ENCODE measurements around the gene MLPH.
"Not testable (repeated sequence)": the region's sequence is repeated elsewhere in the genome, so short reads cannot be mapped to it uniquely, and the experiment has no call there.

Gene MLPH

DNA sequence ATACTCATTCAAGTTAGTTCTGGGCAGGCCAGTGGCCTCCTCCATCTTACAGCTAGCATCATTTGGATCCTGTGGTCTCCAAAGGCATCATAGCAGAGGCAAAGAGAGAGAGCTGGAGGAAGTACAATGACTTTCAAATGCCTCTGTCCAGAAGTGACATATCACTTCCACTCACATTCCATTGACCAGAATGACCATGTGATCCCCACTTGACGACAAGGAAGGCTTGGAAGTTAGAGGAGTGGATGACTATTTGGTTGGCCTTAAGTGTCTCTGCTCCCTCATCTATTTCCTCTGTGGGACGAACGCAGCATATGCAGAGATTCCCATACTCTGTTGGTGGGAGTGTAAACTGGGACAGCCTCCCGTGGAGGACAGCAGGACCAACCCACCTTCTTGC lies 27.8 kb upstream of the MLPH start:
- DNase-seq: no peak

DNA sequence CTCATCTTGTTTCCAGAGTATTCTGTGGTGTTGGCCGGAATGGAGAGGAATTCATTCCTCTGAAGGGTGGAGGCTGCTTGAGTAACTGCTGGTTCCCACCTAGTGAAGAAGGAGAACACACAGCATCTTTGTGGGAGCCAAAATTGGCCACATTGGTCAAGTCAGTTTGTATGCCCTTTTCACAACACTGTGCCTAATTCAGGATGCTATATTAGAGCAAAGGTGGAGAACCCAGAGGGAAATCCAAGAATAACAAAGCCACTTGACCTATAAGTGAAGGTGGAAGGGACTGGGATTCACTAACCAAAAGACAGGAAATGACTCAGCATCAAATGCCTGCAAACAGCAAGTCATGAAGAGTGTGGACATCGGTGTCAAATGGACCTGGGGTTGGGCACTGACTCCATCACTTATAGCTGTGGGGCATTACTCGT lies 27.3 kb upstream of the MLPH start:
- DNase-seq: no peak

DNA sequence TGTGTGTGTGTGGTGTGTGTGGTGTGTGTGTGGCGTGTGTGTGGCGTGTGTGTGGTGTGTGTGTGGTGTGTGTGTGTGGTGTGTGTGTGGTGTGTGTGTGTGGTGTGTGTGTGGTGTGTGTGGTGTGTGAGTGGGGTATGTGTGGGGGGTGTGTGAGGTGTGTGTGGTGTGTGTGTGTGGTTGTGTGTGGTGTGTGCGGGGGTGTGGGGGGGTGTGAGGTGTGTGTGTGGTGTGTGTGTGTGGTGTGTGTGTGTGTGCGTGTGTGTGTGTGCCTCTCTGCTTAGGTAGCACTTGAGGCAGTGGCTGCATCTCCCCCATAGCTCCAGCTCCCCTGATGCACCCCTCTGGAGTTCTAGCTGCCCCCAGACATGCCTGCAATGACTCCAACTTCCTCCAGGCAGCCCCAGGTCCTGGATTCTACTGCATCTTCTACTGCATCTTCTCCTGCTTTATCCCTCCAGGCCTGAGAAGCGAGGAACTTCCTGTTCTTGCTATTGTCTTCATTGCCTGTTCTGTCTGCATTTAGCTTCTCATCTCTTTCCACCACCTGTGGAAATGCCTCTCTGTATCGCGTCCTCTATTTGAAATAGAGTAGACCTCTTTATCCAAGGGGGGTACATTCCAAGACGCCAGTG lies 22.2 kb upstream of the MLPH start:
- no peak for DNase-seq

DNA sequence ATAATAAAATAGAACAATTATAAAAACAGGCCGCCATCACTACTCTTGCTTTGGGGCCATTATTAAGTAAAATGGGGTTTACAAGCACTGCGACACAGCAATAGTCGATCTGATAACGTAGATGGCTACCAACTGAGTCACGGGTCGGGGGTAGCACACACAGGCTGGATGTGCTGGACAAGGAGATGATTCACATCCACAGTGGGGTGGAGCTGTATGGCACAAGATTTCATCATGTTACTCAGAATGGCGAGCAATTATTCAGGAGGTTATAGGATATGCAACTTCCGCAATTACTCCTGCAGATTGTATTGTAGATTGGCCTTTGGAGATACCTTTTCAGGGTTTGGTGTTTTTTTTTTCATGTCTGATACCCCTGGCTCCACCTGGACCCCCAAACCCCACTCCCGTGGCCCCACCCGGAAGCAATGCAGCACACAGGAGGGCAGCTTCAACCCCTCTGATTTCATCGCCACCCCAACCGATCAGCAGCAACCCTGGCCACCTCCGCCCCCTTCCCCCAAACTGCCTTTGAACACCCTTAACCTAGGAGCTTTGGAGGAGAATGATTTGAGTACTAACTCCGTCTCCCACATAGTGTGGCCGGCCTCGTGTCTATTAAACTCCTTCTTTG lies 21.4 kb upstream of the MLPH start:
- DNase-seq: no peak

DNA sequence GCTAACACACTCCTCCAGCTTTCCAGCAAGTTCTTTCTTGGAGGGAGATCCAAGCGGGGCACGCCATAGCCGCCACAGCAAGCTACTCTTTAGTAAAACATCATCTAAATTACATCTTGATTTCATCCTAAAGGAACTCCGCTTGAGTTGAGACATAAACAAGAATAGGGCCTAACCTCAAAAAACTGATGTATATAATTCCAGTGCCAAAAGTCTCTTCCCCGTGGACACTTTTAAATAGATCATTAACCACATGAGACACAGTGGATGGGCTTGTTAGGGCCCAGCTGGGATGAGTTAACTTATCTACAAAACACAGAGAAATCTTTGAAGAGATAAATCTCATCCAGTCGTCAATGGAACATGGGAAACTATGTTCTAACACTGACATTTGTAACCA lies 20.8 kb upstream of the MLPH start:
- DNase-seq: no peak

DNA sequence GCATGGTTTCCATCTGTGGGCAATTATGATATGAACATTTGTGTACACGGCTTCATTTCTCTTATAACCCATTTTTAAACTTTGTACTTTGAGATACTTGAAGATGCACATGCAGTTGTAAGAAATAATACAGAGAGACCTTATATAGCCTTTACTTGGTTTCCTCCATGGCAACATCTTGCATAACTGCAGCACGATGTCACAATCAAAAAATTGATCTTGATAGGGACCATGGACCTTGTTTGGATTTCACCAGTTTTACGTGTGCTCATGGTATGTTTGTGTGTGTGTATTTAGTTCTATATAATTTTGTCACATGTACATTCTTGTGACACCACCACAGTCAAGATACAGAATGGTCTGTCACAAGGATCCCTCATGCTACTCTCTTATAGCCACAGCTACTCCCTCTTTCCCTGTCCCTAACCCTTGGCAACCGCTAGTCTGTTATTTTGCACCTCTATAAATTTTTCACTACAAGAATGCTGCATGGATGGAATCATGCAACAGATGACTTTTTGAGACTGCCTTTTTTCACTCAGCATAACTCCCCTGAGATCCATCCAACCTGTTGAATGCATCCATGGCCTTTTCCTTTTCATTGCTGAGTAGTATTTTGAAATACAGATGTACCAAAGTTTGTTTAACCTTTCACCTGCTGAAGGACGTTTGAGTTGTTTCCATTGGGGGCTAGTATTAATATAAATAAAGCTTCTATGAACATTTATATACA lies 19.4 kb upstream of the MLPH start:
- DNase-seq: no peak

DNA sequence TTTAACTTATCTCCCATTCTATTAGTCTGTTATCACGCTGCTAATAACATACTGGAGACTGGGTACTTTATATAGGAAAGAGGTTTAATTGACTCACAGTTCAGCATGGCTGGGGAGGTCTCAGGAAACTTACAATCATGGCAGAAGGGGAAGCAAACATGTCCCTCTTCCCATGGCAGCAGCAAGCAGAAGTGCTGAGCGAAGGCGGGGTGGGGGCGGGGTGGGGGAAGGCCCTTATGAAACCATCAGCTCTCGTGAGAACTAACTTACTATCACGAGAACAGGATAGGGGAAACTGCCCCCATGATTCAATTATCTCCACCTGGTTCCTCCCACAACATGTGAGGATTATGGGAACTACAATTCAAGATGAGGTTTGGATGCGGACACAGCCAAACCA lies 17.6 kb upstream of the MLPH start:
- not testable (repeated sequence) for DNase-seq

DNA sequence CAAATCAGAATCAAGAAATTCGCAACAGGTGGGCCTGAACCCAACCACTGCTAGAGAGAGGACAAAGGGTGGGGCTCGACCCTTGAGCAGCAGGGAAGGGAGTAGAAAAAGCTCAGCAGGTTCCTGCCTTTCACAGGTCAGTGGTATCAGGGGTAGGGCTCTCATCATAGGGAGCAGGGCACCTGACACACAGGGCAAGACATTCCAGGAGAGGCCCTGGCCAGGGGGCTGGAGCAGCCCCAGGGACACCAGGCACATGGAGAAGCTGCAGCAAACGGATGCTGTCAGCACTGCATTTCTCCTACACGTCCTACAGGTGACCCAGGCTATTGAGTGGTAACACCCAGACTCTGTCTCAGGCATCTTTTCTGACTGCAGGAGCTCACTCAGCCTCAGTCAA lies 17.2 kb upstream of the MLPH start:
- no peak for DNase-seq

DNA sequence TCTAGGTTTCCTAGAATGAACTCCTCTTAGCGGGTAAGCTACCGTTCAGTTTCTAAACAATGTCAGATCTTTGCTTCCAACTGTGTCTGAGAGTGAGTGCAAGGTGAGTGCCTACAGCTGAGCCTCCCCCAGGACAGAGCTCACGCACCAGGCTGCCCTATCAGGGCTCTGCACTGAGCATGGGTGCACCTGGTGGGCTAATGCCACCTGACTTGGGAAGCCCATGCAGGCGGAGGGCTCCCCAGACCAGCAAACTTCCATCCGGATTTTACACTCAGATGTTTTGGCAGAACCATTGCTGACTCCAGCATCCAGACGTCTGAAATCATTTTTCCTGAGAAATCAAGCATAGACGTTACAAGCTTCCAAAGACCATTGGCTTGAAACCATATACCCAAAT lies 16.1 kb upstream of the MLPH start:
- DNase-seq: no peak

DNA sequence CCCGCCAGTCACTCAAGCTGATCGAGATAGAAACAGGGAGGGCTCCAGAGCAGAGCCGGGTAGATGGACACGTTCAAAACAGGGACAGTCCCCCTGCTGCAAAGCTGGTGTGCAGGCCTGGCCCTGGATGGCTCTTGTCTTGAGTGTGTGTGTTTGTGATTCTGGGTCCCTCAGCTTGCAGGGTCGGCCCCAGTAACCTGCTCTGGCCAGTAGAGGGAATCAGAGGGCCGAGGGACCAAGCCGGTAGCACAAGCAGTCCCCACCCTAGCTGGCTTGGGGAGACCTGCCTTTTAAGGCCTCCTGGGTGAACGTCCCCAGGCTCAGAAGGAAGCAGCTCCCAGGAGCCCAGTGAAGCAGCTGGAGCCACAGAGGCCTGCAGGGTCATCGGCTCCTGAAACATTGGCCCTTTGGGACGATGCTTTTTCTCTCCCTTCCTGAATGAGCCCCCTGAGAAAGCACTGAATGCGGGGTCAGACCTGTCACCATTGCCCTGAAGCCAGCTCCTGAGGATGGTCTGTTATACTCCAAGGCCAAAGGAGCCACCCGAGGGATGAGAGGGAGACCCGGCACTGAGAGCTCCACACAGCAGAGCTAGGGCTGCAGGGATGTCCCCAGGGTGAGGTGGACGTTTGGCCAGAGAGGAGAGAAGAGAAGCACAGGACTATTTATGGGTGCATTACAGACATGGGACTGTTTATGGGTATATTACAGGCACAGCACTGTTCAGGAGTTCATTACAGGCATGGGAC lies 15.4 kb upstream of the MLPH start:
- DNase-seq: no peak

DNA sequence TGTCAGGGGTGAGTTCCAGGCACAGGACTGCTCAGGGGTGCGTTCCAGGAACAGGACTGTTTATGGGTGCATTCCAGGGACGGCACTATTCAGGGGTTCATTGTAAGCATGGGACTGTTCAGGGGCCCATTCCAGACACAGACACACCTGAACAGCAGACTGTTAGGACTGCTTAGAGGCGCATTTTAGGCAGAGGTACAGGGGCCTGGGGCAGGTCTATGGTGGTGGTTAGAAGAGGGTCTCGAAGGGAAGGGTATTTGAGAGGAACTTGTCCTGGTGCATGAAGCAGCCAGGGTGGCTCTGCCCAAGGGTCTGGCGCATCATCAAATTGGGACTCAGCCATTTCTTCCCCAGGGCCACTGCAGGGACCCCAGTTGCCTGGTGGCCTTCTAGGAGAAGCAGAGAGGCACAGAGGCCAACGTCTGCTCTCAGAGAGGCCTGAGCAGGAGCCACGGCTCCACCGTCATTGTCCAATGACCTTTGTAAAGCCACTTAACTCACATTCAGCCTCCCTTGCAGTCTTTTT lies 14.8 kb upstream of the MLPH start:
- DNase-seq: no peak

DNA sequence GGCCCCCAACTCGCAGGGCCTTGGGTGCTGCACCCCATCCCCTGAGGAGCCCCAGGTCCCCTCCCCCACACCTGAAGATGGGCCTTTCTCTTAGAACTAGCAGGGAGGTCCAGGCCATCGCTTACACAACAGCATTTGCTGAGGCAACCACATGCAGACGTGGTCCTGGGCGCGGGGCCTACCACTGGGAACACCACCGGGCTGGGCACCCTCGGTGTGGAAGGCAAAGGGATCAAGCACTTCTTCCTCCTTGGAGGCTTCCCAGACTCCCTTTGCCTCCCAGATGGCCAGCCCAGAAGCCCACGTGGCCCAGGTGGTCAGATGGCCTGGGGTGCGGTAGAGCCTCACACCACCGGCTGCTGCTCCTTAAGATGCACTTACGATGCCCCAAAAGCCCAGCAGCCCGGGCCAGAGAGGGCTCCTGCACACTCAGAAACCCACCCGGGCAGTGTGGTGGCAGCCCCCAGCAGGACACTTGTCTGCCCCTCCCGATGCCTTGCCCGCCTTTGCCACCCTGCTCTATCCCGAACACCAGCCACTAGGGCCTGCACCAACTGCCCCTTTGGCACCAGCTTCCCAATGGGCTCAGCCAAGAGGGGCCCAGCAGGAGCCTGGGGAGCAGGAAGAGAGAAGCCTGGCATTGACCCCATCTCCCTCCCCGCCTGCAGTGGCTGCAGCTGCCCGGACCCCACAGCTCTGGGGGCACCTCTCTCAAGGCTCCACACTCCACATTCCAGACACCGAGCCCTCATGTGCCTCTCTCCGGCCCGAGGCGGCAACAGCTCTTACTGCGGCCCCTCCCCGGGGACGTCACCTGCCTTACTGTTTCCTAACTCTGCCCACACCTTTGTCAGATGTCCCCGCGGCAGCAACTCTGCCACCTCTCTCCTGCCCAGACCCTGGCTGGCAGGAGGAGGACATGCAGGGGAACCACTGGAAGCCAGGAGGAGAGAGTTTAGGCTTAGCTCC lies 13.9 kb upstream of the MLPH start:
- no peak for DNase-seq

DNA sequence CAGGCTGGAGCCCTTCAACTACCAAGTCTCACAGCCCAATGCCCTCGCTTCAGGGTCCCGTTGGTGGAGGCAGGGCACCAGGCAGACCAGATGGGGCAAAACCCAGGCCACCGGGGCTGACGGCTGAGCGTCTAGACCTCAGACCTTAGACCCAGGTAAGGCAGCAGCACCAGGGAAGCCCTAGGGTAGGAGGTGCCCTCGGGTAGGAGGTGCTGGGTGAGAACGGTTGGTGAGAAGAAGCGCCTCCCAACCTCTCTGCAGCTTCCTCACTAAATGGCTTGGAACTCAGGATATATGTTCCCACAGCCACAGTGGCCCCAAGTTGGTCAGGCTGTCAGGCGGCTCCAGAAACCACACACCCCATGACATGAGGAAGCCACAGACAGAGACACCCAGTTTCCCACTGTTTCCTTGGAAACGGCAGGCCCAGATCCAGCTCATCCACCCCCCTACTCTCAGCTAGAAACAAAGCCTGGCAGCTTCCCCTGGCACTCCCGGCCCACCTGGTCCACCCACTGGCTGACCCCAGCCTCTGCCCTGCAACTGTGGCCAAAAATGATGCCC lies 13.1 kb upstream of the MLPH start:
- no peak for DNase-seq

DNA sequence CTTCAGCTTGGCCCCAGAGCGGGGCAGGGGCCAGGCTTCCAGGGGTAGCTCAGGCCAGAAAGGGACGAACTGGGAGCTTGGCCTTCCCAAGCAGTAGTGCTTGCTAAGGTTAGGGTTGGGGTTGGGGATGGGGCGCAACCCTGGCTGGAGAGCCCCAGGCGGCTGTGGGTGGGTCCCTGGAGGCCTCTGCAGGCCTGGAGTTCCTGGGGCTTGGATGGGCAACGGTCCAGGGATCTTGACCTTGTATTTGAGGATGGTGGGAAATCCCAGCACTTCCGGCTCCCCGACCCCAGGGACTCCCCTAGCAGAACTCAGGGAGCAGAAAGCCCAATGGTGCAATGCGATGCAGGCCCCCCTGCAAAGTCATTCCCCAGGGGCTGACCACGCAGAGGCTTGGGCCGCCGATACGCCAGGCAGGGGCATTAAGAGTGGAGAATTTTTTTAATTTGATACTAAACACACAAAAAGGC lies 12.6 kb upstream of the MLPH start:
- no peak for DNase-seq

DNA sequence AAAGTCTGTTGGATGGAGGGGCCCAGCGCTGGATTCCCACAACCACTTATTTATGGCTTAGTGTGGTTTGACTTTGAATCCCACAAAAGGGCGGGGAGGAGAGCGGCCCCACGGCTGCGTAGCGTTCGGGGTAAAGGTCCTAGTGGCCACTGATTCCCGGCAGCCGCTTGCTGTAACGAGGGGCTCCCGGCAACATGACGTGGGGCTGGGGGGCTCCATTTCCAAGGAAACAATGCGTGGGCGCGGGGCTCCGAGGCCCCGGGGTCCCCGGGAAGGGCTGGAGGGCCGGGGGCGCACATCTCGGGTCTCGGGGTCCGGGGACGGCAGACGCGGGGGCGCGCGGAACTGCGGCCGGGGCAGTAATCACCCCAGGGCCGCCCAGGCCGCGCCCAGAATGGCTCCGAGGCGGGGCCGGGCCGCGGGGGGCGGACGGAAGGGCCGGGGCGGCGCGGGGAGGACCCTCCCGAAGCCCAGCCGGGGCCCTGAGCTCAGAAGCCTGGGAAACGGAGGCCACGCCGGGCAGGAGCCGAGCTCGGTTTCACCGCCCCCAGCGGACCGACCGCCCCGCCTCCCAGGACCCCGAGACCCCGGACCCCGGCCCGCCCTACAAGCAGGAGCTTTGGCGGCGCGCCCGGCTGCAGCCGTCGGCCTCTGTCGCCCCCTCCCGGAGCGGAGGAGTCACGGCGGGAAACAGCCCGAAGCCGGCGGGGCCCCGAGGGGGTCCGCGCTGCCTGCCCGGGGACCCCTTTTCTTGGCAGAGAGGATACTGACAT lies 11.9 kb upstream of the MLPH start:
- peak; percentile 40 for DNase-seq

DNA sequence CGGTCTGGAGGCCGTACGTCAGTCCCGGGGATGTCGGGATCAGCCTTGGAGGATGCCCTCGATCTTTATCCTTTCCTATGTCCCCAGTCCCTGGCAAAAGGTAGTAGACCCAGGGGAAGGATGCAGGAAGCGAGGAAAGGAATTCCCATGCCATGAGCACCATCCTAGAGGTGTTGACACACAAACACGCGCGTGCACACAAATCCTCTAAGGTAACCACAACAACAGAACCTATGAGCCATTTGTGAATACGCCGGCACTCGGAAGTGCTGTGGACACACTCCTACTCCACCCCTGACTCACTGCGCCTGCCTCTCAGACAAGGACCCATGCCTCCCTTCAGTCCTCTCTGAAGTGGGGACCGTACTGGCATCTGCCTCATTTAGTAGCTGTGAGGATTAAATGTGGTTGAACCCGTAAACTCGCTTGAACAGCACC lies 11.3 kb upstream of the MLPH start:
- no peak for DNase-seq

DNA sequence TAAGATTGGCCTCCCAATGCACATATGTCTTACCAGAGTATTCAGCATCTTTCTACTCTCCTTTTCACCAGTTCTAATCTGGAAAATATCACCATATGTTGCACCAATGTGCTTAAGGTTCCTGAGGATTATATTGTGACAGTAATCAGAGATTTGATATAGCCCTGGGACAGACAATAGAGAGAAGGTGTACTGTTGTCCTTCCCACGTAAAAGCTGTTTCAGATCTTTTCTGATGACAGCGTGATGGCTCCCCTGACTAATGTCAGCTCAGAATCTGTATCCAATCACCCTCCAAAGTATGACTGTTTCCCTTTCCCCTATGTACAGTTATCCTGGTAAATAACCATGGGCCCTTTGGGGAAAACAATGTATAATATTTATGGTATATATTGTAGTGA lies 9.0 kb upstream of the MLPH start:
- no peak for DNase-seq

DNA sequence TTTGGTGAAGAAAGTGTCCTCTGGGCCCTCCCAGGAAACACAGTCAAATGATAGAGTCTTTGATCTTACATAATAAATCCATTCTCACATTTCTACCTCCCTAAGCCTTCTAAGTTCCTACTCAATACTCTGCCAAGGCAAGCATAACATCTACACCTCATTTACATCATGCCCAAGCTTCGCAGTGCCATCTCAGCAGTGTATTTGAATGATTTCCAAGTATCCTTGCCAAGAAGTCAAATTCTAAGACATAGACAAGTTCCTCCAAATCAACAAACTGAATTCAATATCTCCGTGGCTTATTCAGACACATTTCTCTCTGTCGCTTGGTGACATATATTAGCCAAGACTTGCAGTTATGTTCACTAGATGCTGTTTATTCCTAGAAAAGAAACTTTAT lies 8.1 kb upstream of the MLPH start:
- no peak for DNase-seq

DNA sequence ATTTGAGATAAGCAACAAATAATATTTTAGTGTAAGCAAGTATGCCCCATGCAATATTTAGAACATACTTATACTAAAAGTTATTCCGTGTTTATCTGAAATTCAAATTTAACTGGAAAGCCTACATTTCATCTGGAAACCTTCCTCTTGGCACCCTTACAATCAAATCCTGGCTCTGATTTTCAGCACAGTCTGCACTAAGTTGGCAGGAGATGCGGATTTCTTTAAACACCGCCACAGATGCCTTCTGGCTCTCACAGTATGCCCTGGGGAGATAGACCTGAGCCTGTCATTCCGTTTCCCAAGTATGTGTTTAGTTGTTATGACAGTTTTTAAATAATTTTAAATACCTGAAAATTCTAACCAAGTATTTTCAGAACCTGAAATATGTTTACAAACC lies 7.3 kb upstream of the MLPH start:
- DNase-seq: peak; percentile 1

DNA sequence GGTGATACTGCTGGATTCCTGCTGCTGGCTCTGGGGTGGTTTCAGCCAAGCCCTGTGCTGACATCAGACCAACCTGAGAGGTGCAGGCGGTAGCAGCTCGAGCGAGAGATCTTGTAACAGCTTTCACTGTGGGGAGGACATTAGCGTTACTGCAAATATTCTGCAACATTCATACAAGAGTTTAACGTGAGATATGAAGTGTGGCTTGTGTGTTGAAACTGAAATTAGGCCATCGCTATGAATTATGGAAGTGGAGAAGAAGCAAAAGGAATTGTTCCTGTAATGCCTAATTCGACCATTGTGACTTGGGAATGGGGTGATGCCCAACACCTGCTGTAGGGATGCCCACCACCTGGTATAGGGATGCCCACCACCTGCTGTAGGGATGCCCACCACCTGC lies 6.5 kb upstream of the MLPH start:
- no peak for DNase-seq

DNA sequence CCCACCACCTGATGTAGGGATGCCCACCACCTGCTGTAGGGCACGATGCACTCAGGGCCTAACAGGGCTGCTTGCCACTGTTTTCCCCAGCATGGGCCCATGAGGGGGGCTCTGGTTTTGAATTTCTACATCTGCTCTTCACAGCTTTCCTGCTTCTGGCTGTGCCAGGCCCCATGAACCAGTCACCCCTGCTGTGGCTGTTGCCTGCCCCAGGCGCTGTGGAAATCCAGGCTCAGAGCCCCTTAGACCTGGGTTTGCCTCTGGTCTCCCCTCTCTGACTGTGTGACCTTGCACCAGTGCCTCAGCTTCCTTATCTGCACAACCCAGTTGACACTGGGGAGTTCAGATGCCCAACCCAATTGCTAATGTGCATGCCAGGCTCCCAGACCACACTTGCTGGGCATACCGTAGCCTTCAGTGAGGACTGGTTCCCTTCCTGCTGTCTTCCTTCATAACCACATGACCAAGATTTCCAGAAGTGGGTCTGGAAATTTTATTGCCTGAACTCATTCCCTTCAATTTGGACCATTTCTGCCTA lies 6.0 kb upstream of the MLPH start:
- no peak for DNase-seq

Measured in NCI-H2171 (cell line).